K562 treated with DMSO at 1 percent for 48 hours (cell line): ENCODE results near the gene YIPF7. TPM values are rescaled to one million over a fixed set of nuclear protein-coding genes. Genes with fewer than 3 reads are reported as not detected.

Source experiments
- total RNA-seq: library from RNA; unstranded; fragments of 300-600 nt; gene quantifications from 2 replicates; pipeline ENCODE4 v1.2.3, GENCODE V29; 2022; ENCODE audit warnings: low replicate concordance; ENCODE audit errors: extremely low read depth

Gene YIPF7
- not detected in 2 replicates for total RNA-seq

DNA sequence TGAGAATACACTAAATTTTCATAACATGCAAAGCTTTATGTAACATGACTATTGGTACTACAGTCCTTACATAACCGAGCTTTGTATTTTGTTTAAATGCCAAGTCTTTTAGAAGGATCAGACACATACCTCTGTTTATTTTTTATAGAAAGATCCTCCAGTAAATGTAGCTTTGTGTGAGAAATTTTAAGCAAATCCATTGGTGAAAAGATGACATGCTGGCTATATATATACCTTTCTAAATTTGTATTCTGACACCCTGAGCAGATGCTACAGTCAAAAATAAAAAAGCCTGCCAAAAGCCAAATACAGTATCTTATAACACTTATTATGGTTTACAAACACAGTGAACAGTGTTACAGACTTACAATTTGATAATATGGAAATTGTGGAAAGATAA, at the start of gene YIPF7:
Gene YIPF7 (minus strand): TSS at position 201 of the 400 bp plus-strand sequence. CDS start 1,525 bp downstream, outside the sequence.

DNA sequence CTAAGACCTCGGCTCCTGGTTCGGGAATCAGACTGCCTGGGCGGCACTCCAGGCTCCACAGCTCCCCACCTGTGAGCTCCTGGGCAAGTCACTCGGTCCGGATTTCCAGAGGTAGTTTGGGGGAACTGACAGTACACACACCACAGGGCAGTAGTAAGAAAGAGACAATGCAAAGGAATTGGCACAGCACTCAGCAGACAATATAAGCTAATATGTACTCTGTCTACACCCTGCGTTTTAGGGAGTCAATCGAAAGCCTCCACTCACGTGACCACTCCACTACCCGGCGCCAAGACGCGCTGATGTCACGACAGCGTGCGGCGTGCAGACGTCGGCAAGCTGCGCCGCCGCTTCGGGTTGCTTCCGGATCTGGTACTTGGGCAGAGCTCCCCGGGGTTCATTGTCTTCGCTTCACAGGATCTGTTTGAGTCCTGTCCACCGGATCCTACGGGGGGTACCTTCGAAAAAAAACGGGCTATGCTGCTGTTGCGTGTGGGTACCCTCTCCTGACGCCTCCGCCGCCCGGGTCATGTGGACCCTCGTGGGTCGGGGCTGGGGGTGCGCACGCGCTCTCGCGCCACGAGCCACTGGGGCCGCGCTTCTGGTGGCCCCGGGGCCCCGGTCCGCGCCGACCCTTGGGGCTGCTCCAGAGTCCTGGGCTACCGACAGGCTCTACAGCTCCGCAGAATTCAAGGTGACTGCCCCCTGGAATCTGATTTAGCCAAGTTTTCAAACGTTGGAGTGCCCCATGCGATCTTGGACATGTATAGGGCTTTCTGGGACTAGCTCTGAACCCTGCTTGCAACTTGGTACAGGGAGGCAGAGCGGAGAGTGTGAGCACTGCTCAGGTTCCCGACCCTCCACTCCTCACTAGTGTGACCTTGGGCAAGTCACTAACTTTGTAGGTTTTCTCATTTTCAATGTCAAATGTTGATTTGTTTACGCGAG, 26.9 kb upstream of the YIPF7 start, which contains the start of gene GUF1:
Gene GUF1 (plus strand): TSS at position 327 of the 948 bp plus-strand sequence. CDS start 203 bp downstream, at position 530.

Other genes with a start within 250 kb of the YIPF7 start
- not detected in 2 replicates for gene KCTD8, start 202.8 kb downstream of the YIPF7 start, total RNA-seq
- gene GUF1, start 26.8 kb upstream of the YIPF7 start, total RNA-seq, result not detected in 2 replicates
- gene GNPDA2, start 74.9 kb upstream of the YIPF7 start, total RNA-seq, result not detected in 2 replicates